GM21360 (cell line): ENCODE data around the gene MATN1.

Experiments
- ATAC-seq: cut with Tn5 transposase; IDR thresholded peaks from one replicate; pipeline ENCODE4 v1.9.1; 2021; ENCODE audit warnings: mild to moderate bottlenecking, moderate library complexity; ENCODE audit not compliant: unreplicated experiment

MATN1 gene

GRCh38 chr1:30665216-30666010 lies 58.0 kb downstream of the MATN1 start:
- no peak for ATAC-seq

DNA sequence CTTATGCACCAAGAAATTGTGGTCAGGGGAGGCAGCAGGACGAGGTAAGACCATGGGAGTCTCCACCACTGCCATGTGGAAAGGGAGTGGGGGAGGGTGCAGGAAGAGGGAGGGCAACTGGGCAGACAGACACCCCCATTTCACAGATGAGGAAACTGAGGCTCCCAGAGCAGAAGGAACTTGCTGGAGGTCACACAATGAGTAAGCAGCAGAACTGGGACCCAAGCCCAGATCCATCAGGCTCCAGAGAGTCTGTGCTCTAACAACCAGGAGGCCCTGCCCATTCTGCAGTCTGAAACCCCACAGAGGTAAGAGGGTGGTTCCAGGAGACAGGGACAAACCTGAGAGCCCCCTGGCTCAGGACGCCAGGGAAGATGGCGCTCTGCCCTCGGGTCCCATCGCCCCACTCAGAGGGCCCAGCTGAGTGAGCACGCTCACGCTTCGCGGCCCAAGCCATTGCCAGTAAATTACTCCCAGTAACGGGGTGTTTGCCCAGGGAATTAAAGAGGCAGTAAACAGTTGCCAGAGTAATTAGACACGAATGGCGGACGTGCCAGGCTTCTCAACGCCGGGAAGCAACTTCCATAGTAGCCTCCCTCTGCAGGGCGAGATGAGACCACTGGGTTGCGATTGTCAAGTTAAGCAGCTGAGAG lies 59.2 kb downstream of the MATN1 start:
- no peak for ATAC-seq

DNA sequence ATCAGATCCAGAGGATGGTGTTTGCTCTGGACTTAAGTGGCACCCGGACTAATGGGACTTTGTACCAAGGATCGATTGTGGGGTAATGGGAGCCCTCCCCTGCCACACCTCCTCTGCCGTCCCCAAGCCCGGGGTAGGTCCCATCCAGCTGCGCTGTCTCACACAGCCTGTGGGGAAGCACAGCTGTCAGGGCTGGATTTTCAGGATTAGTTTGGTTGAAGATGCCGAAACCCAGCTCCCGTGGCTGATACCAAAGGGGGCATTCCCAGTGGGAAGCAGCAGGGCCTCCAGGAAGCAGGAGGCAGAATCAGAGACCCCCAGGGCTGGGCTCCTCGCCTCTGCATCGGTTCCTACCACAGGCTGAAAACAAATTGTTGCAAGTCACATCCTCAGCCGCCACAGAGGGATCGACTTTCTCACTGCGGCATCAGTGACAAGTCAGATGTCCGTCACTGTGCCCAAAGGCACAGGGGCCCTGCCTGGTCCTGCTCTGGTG lies 59.7 kb downstream of the MATN1 start:
- no peak for ATAC-seq

DNA sequence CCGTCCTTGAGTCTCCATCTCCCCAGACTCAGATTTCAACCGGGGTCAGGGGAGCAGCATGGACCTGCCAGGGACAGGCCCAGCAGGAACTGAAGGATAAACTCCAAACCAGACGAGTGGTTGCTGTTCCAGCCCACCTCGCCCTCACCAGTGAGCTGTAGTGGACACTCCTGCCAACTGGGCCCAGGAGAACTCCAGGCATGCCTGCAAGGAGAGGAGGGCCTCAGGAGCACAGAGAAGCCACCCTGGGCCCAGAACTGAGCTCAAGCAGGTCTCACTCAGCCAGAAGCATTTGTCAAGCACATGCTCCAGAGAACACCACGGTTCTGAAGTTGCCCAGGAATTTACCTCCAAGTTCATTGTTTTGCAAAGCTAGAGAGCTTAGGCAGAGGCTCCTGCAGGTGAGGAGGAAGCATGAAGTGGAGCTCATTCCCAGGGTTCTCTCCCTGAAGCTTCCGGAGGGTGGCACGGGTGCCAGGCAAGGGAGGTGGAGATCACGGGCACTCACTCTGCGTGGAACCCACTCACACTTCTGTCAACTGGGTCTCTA lies 61.0 kb downstream of the MATN1 start:
- no peak for ATAC-seq

- no peak for ATAC-seq
These were observed 62.1 kb downstream of the MATN1 start for GRCh38 chr1:30661311-30661710.
